Tibial nerve (tissue), 4 donors: Measurements from ENCODE around the gene BACE1. TPM values are rescaled to one million over a fixed set of nuclear protein-coding genes. Genes with fewer than 3 reads are reported as not detected.
"Not testable (repeated sequence)": the region's sequence is repeated elsewhere in the genome, so short reads cannot be mapped to it uniquely, and the experiment has no call there.

Source experiments
- DNase-seq, 2 donors: peaks; one replicate each; pipeline ENCODE4 v3.0.0-alpha.2; 2019; ENCODE audit warnings: low spot score in 2 of 2
- H3K27ac ChIP-seq, 4 donors: fragments of 200-600 bp; sonication (generic) in 3 of 4; one replicate each; pipeline ENCODE4 v1.5.1; 2017 to 2019; ENCODE audit warnings: mild to moderate bottlenecking in 1 of 4
- H3K27me3 ChIP-seq, 2 donors: fragments of 200-600 bp; sonication (generic) in 1 of 2; one replicate each; pipeline versions ENCODE4 v1.5.1 to v1.6.0; 2017 to 2019
- H3K36me3 ChIP-seq, 3 donors: fragments of 200-600 bp; sonication (generic); one replicate each; pipeline ENCODE4 v1.5.1; 2018 to 2019
- H3K4me1 ChIP-seq, 4 donors: fragments of 200-600 bp; sonication (generic) in 3 of 4; one replicate each; pipeline ENCODE4 v1.5.1; 2017 to 2019
- H3K4me3 ChIP-seq, 4 donors: fragments of 200-600 bp; sonication (generic) in 3 of 4; one replicate each; pipeline ENCODE4 v1.5.1; 2017 to 2019; ENCODE audit warnings: mild to moderate bottlenecking in 1 of 4, moderate library complexity in 1 of 4
- H3K9me3 ChIP-seq, 4 donors: fragments of 200-600 bp; sonication (generic) in 3 of 4; one replicate each; pipeline ENCODE4 v1.5.1; 2017 to 2019
- EP300 ChIP-seq, 2 donors: sonication (generic); formaldehyde crosslinking; IDR thresholded peaks; one replicate each; pipeline ENCODE4 v1.6.1; 2017; ENCODE audit warnings: antibody characterized with exemption in 2 of 2, mild to moderate bottlenecking in 1 of 2
- POLR2A ChIP-seq, 2 donors: fragments of 450-650 bp; IDR thresholded peaks; one replicate each; pipeline ENCODE4 v1.6.1; 2017; ENCODE audit warnings: antibody characterized with exemption in 2 of 2, mild to moderate bottlenecking in 2 of 2, moderate library complexity in 2 of 2
- WGBS, 2 donors: methylation state at CpG; one replicate each; pipeline ENCODE4 v1.1.5; 2018; 5-methylcytosine and 5-hydroxymethylcytosine counted together
- total RNA-seq, 4 donors: library from RNA; depleted of rRNA; stranded (reverse); fragments of >200 nt; gene quantifications; one replicate each; pipeline ENCODE4 v1.1.0, GENCODE V29; 2016
- TF ChIP-seq, protein P1 (sequence below), 5 experiments: fragments of 200-600 bp in 3 of 5; fragments of 450-650 bp in 2 of 5; sonication (generic) in 3 of 5; IDR thresholded peaks; one replicate each; pipeline ENCODE4 v1.5.1; 2016 to 2019; ENCODE audit warnings: antibody characterized with exemption in 5 of 5, mild to moderate bottlenecking in 3 of 5, moderate library complexity in 2 of 5

Gene BACE1
- total RNA-seq, 4 donors from 2014 or later, result 23.2 to 35.1 (median 26.0) TPM

DNA sequence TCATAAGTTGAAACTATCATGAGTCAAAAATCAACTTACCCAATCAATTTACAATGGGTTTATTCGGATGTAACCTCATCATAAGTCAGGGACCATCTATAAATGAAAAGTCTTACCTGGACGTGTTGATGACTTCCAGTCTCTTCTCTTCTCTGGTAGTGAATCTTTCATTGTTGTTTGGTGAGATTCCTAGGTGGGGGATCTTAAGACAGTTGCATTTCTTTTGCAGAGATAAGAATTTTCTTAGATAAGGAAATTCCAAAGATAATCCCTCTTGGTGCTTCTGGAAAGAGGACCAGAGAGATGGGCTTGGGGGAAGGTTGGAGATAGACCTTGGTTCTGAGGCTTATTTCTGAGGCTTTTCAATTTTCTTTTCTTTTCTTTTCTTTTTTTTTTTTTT is 46.2 kb downstream of the BACE1 start:
- peaks cover 0 to 50% (median 0%) of the 10 kb centered on the region in 3 donors for H3K36me3 ChIP-seq

DNA sequence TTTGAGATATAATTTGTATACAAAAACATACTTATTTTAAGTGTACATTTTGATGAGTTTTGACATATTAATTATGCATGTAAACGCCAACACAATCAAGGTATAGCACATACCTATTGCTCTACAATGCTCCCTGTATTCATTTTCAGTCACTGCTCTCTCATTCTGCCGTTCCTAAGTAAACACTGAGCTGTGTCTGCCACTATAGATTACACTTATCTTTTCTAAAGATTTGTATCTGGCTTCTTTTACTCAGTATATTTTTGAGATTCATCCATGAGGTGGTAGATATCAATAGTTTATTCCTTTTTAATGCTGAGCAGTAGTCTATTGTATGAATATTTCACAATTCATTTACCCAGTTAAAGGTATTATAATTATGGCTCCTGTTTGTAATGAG is 50.3 kb downstream of the BACE1 start:
- Histone ChIP-seq H3K4me3 (no peak overlapping the region), H3K27me3 (no peaks in the 10 kb centered on the region), H3K27ac (no peak overlapping the region), H3K4me1 (no peaks in the 10 kb centered on the region), H3K9me3 (no peaks in the 10 kb centered on the region), H3K36me3 (peaks cover 0 to 67% (median 0%) of the 10 kb centered on the region in 3 donors)
- 94 to 97% methylated on average over 2 of the region's 2 CpGs for WGBS, 2 donors
- TF ChIP-seq, protein P1, sequence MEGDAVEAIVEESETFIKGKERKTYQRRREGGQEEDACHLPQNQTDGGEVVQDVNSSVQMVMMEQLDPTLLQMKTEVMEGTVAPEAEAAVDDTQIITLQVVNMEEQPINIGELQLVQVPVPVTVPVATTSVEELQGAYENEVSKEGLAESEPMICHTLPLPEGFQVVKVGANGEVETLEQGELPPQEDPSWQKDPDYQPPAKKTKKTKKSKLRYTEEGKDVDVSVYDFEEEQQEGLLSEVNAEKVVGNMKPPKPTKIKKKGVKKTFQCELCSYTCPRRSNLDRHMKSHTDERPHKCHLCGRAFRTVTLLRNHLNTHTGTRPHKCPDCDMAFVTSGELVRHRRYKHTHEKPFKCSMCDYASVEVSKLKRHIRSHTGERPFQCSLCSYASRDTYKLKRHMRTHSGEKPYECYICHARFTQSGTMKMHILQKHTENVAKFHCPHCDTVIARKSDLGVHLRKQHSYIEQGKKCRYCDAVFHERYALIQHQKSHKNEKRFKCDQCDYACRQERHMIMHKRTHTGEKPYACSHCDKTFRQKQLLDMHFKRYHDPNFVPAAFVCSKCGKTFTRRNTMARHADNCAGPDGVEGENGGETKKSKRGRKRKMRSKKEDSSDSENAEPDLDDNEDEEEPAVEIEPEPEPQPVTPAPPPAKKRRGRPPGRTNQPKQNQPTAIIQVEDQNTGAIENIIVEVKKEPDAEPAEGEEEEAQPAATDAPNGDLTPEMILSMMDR (IDR thresholded peaks at IDR 0.05), result no peak
- TF ChIP-seq EP300 (IDR thresholded peaks at IDR 0.05), result no peak
- no peak for TF ChIP-seq POLR2A (IDR thresholded peaks at IDR 0.05)
- DNase-seq, result no peak

More for the DNA sequence above, 46.2 kb downstream of the BACE1 start:
- H3K9me3 ChIP-seq, result no peaks in the 10 kb centered on the region
- no peak overlapping the region for H3K27ac ChIP-seq
- no peak for TF ChIP-seq EP300 (IDR thresholded peaks at IDR 0.05)
- TF ChIP-seq, protein P1 (IDR thresholded peaks at IDR 0.05), result no peak
- TF ChIP-seq POLR2A (IDR thresholded peaks at IDR 0.05), result no peak
- no peak for DNase-seq
- H3K4me3 ChIP-seq, result no peak overlapping the region
- H3K27me3 ChIP-seq, result no peaks in the 10 kb centered on the region
- 88 to 91% methylated on average over 2 of the region's 2 CpGs for WGBS, 2 donors
- H3K4me1 ChIP-seq, result no peaks in the 10 kb centered on the region

DNA sequence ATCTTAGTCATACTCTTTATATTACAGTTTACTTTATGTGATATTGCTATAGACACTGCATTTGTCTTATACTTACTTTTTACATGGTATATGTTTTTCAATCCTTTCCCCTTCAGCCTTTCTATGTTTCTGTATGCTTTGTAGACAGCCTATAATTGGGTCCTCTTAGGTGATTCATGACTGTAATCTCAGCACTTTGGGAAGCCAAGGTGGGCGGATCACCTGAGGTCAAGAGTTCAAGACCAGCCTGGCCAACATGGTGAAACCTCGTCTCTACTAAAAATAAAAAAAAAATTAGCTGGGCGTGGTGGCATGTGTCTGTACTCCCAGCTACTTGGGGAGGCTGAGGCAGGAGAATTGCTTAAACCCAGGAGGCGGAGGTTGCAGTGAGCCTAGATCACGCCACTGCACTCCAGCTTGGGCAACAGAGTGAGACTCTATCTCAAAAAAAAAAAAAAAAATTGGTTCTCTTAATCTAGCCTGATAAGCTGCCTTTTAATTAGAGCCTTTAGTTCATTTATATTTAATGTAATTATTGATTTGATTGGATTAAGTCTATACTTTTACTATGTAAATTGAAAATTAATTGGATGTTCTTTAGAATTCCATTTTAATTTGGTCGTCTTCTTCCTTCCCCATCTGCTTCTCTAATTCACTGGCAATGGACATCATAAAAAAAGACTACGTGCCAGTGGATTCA is 51.3 kb downstream of the BACE1 start:
- 92 to 95% methylated on average over 7 of the region's 7 CpGs for WGBS, 2 donors
- not testable (repeated sequence) for H3K27ac ChIP-seq, DNase-seq, H3K9me3 ChIP-seq, H3K4me1 ChIP-seq, H3K27me3 ChIP-seq, H3K4me3 ChIP-seq
- H3K36me3 ChIP-seq, result peaks cover 0 to 76% (median 0%) of the 10 kb centered on the region in 3 donors

DNA sequence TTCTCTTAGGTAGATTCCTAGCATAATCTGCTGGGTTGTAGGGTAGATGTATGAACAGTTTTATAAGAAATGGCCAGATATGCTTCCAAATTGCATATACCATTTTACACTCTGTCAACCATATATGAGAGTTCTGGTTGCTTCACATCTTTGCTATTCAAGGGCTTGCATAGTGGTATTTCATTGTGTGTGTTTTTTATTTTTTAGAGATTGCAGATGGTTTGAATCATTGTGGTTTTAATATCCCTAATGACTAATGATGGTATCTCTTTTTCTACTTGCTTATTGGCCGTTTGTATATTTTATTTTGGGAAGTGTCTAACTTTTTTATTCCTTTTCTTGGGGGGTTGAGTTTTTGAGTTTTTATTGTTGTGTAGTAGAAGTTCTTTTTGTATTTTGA is 56.6 kb downstream of the BACE1 start:
- Histone ChIP-seq H3K27ac (no peak overlapping the region), H3K4me1 (no peaks in the 10 kb centered on the region), H3K4me3 (no peak overlapping the region), H3K36me3 (peaks cover 0 to 80% (median 0%) of the 10 kb centered on the region in 3 donors), H3K27me3 (no peaks in the 10 kb centered on the region), H3K9me3 (no peaks in the 10 kb centered on the region)
- DNase-seq, result no peak
- no peak for TF ChIP-seq POLR2A (IDR thresholded peaks at IDR 0.05)
- TF ChIP-seq, protein P1 (IDR thresholded peaks at IDR 0.05), result no peak
- no peak for TF ChIP-seq EP300 (IDR thresholded peaks at IDR 0.05)
- WGBS, 2 donors, result 48 to 59% methylated on average over 1 of the region's 1 CpG

DNA sequence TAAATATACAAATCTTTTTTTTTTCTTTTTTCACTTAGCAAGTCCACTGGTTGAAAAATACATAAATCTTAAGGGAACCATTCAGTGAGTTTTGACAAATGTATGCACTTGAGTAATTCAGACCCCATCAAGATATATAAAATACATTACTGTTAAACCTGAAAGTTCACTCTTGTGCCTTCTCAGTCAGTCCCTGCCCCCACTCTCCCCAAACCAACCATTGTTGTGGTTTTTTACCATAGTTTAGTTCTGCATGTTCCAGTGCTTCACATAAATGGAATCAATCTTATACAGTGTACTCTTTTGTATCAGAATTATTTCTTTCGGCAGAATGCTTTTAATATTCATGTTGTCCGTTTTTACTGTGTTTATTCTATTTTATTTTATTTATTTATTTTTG is 57.5 kb downstream of the BACE1 start:
- TF ChIP-seq POLR2A (IDR thresholded peaks at IDR 0.05) (no peak), EP300 (IDR thresholded peaks at IDR 0.05) (no peak)
- TF ChIP-seq, protein P1 (IDR thresholded peaks at IDR 0.05), result no peak
- Histone ChIP-seq H3K27ac (no peak overlapping the region), H3K4me1 (no peaks in the 10 kb centered on the region), H3K4me3 (no peak overlapping the region), H3K36me3 (peaks cover 0 to 80% (median 0%) of the 10 kb centered on the region in 3 donors), H3K27me3 (no peaks in the 10 kb centered on the region), H3K9me3 (no peaks in the 10 kb centered on the region)
- WGBS, 2 donors, result 57 to 75% methylated on average over 2 of the region's 2 CpGs
- no peak for DNase-seq
